ENCODE results near the gene OSCAR. TPM values are rescaled to one million over a fixed set of nuclear protein-coding genes. Genes with fewer than 3 reads are reported as not detected.
"Not testable (repeated sequence)": the region's sequence is repeated elsewhere in the genome, so short reads cannot be mapped to it uniquely, and the experiment has no call there.

OSCAR gene
- total RNA-seq, 4 donors from 2014 or later = 1.9 to 6.5 (median 3.7) TPM

- 81% methylated on average over 15 of the region's 15 CpGs for WGBS, 2 donors
- TF ChIP-seq, protein P1, sequence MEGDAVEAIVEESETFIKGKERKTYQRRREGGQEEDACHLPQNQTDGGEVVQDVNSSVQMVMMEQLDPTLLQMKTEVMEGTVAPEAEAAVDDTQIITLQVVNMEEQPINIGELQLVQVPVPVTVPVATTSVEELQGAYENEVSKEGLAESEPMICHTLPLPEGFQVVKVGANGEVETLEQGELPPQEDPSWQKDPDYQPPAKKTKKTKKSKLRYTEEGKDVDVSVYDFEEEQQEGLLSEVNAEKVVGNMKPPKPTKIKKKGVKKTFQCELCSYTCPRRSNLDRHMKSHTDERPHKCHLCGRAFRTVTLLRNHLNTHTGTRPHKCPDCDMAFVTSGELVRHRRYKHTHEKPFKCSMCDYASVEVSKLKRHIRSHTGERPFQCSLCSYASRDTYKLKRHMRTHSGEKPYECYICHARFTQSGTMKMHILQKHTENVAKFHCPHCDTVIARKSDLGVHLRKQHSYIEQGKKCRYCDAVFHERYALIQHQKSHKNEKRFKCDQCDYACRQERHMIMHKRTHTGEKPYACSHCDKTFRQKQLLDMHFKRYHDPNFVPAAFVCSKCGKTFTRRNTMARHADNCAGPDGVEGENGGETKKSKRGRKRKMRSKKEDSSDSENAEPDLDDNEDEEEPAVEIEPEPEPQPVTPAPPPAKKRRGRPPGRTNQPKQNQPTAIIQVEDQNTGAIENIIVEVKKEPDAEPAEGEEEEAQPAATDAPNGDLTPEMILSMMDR (IDR thresholded peaks at IDR 0.05) = no peak
- no peak for TF ChIP-seq POLR2A (IDR thresholded peaks at IDR 0.05)
- H3K4me3 ChIP-seq (ENCODE audit: low read depth, poor library complexity, severe bottlenecking) = no peak overlapping the region
- DNase-seq (ENCODE audit: low spot score in 2 of 2) = no peak
- intact Hi-C loops (cut with DNase I; ENCODE audit: low total_unique reads) = no loop called here
Measured at GRCh38 chr19:54106716-54107115, 6.1 kb upstream of the OSCAR start.

- TF ChIP-seq, protein P1 (IDR thresholded peaks at IDR 0.05) = no peak
- no peak for TF ChIP-seq POLR2A (IDR thresholded peaks at IDR 0.05)
- intact Hi-C loops (cut with DNase I; ENCODE audit: low total_unique reads) = no loop called here
- WGBS, 2 donors = 92% methylated on average over 10 of the region's 10 CpGs
- no peak overlapping the region for H3K4me3 ChIP-seq (ENCODE audit: low read depth, poor library complexity, severe bottlenecking)
- no peak for DNase-seq (ENCODE audit: low spot score in 2 of 2)
Measured at GRCh38 chr19:54105796-54106195, 5.2 kb upstream of the OSCAR start.

DNA sequence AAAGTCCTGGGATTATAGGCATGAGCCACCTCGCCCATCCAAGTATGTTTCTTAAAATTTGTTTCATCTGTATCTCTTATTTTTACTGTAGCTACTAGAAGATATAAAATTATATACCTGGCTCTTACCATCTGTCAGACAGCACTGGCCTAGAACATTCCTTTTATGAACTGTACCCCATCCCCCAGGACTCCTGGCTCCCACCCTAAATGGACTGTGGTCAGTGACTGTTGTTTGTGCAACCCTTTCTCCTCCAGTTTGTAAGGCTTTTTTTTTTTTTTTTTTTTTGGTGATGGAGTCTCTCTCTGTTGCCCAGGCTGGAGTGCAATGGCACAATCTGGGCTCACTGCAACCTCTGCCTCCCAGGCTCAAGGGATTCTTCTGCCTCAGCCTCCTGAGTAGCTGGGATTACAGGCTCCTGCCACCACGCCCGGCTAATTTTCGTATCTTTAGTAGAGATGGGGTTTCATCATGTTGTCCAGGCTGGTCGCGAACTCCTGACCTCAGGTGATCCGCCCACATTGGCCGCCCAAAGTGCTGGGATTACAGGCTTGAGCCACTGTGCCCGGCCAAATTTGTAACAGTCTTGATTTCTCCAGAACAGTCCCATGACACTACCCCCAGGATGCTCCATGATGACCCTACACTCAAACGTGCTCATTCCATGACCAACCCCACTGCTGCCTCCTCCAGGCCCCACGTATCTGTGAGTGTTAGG, 4.6 kb upstream of the OSCAR start:
- intact Hi-C loops (cut with DNase I; ENCODE audit: low total_unique reads) = no loop called here
- 81 to 88% methylated on average over 11 of the region's 11 CpGs for WGBS, 2 donors
- no peak for DNase-seq (ENCODE audit: low spot score in 2 of 2)
- H3K4me3 ChIP-seq (ENCODE audit: low read depth, poor library complexity, severe bottlenecking) = no peak overlapping the region
- TF ChIP-seq, protein P1 (IDR thresholded peaks at IDR 0.05) = no peak
- no peak for TF ChIP-seq POLR2A (IDR thresholded peaks at IDR 0.05)

DNA sequence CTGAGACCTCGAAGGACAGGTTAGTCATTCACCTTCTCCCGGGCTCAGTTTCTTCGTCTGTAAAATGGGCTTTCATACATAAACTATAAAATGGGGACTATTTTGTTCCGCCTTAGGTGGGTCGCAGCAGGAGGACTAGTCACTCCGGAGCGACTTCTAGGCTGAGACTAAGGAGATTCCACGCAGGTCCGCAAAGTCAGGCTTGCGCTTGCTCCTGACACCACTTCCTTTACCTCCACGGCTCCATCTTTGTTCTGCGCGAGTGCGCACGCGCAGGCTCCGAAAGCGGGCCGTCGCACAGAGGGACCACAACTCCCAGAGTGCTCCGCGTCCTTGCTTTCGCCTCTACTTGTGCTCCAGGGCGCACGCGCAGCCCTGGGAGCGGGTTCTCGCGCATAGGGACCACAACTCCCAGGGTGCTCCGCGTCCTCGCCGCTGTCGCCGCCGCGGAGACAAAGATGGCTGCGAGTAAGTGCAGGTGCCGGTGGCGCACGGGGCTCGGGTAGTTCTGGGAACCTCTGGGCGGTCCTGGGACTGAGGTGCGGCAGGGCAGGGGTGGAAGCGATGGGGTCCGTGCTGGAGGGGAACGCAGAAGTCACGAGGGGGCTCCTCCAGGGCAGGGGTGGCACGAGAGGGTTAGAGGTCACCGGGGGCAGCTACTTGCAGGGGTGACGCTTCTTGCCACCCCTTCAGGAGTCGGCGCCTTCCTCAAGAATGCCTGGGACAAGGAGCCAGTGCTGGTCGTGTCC, 2.0 kb upstream of the OSCAR start, which contains the start of gene NDUFA3:
NDUFA3 (plus strand) TSS at position 435 of the 749 bp plus-strand sequence; CDS start at position 459, 24 bp downstream.
- DNase-seq (ENCODE audit: low spot score in 2 of 2) = peak; percentile 97 to 99
- intact Hi-C loops (cut with DNase I; ENCODE audit: low total_unique reads) = no loop called here
- no peak for TF ChIP-seq POLR2A (IDR thresholded peaks at IDR 0.05)
- TF ChIP-seq, protein P1 (IDR thresholded peaks at IDR 0.05) = no peak
- H3K4me3 ChIP-seq (ENCODE audit: low read depth, poor library complexity, severe bottlenecking) = peak within 1 kb of the TSS; percentile 70
- WGBS, 2 donors = 3 to 4% methylated on average over 40 to 54 of the region's 54 CpGs

DNA sequence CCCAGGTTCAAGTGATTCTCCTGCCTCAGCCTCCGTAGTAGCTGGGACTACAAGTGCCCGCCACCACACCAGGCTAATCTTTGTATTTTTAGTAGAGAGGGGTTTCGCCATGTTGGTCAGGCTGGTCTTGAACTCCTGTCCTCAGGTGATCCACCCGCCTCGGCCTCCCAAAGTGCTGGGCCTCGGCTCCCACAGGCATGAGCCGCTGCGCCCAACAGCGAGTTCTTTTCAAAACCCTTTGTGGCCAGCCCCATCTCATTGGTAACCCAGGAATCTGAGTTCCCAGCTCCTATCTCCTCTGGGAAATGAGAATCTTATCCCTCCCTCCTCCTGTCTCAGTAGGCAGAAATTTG, 724 bp downstream of the OSCAR start:
- intact Hi-C loops (cut with DNase I; ENCODE audit: low total_unique reads); H3K4me3 ChIP-seq (ENCODE audit: low read depth, poor library complexity, severe bottlenecking); DNase-seq (ENCODE audit: low spot score in 2 of 2): not testable (repeated sequence)
- WGBS, 2 donors = 81 to 88% methylated on average over 9 of the region's 9 CpGs

DNA sequence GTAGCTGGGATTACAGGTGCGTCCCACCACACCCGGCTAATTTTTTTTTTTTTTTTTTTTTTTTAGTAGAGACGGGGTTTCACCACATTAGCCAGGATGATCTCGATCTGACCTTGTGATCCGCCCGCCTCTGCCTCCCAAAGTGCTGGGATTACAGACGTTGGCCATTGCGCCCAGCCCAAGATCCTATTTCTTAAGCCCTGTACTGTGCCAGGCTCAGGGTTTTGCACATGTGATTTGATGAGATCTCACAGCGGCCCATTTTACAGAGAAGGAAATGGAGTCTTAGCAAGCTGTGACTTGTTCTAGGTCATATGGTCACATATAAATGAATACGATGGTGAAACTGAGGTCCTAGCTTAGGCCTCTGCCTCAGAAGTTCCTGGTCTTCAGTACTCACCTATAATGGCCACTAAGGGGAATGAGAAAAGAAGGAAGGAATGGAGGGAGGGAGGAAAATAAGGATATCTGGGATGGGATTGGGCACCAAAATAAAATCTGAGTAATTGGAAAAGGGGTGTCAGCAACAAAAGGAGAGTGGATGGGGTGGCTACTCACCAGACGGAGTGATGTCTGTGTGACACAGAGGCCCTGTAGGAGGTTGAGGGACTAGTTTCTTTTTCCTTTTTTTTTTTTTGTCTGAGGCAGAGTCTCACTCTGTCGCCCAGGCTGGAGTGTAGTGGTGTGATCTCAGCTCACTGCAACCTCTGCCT, 1.3 kb downstream of the OSCAR start:
- TF ChIP-seq POLR2A (IDR thresholded peaks at IDR 0.05) = no peak
- TF ChIP-seq, protein P1 (IDR thresholded peaks at IDR 0.05) = no peak
- intact Hi-C loops (cut with DNase I; ENCODE audit: low total_unique reads) = no loop called here
- no peak for DNase-seq (ENCODE audit: low spot score in 2 of 2)
- H3K4me3 ChIP-seq (ENCODE audit: low read depth, poor library complexity, severe bottlenecking) = no peak overlapping the region
- 86 to 89% methylated on average over 11 to 12 of the region's 12 CpGs for WGBS, 2 donors

All from lower leg skin (tissue), 4 donors.